Panc1 (cell line): ENCODE results near the gene HACD1. TPM values are rescaled to one million over a fixed set of nuclear protein-coding genes. Genes with fewer than 3 reads are reported as not detected.
"Not testable (repeated sequence)": the region's sequence is repeated elsewhere in the genome, so short reads cannot be mapped to it uniquely, and the experiment has no call there.

Experiments used
- ATAC-seq: fragments of 200-7000 bp; cut with Tn5 transposase; 2 replicates; pipeline ENCODE4 v1.9.1; 2020; ENCODE audit warnings: mild to moderate bottlenecking, moderate library complexity
- BruUV-seq: library from RNA; stranded (reverse); fragments of 400-500 nt; replicated peaks from 2 replicates; lab custom pipeline; 2021; lab: Mats Ljungman, UMichigan
- CTCF ChIA-PET: fragments of 300-600 bp; sonication (Branson Sonifier 250); formaldehyde crosslinking; loops from one replicate; lab custom pipeline; 2022; ENCODE audit warnings: antibody characterized with exemption; lab: Charles Lee
- POLR2A ChIA-PET: fragments of 300-600 bp; sonication (Branson Sonifier 250); formaldehyde crosslinking; loops from one replicate; lab custom pipeline; 2022; ENCODE audit warnings: antibody characterized with exemption; lab: Charles Lee
- DNase-seq: peaks from one replicate; pipeline ENCODE4 v3.0.0-alpha.2; 2010; ENCODE audit warnings: low read depth, low spot score
- H3K27ac ChIP-seq: 2 replicates; pipeline ENCODE4 v1.5.1; 2011; ENCODE audit warnings: mild to moderate bottlenecking, low read length, inconsistent platforms
- H3K27me3 ChIP-seq: fragments of 200-500 bp; sonication (Bioruptor generic); 2 replicates; pipeline ENCODE4 v1.6.0; 2014; ENCODE audit warnings: low read length, inconsistent platforms; ENCODE audit not compliant: control insufficient read depth, insufficient read depth
- H3K36me3 ChIP-seq: fragments of 200-500 bp; sonication (Bioruptor generic); 2 replicates; pipeline ENCODE4 v1.5.1; 2014; ENCODE audit warnings: inconsistent platforms, mild to moderate bottlenecking, low read length, moderate library complexity; ENCODE audit not compliant: control insufficient read depth, insufficient read depth
- H3K4me1 ChIP-seq: 2 replicates; pipeline ENCODE4 v1.5.1; 2011; ENCODE audit warnings: inconsistent platforms, mild to moderate bottlenecking, low read length, moderate library complexity; ENCODE audit not compliant: control insufficient read depth, insufficient read depth
- H3K4me3 ChIP-seq, 2 experiments: 2 replicates each; pipeline ENCODE4 v1.5.1; 2011 to 2012; ENCODE audit warnings: low read depth in 2 of 2, low read length in 2 of 2, mild to moderate bottlenecking in 2 of 2, inconsistent platforms in 1 of 2, moderate library complexity in 1 of 2
- H3K9me3 ChIP-seq: fragments of 200-500 bp; sonication (Bioruptor generic); 2 replicates; pipeline ENCODE4 v1.5.1; 2014; ENCODE audit warnings: low read depth, mild to moderate bottlenecking, inconsistent platforms, low read length, moderate library complexity; ENCODE audit not compliant: control insufficient read depth, insufficient read depth
- CTCF ChIP-seq: fragments of 450-650 bp; IDR thresholded peaks from 2 replicates; pipeline ENCODE4 v1.5.1; 2017; ENCODE audit warnings: mild to moderate bottlenecking
- POLR2AphosphoS5 ChIP-seq: IDR thresholded peaks from 2 replicates; pipeline ENCODE4 v1.6.1; 2012; ENCODE audit warnings: mild to moderate bottlenecking, low read depth, low read length, moderate library complexity
- REST ChIP-seq, 2 experiments: IDR thresholded peaks; 2 replicates each; pipeline ENCODE4 v1.6.1; 2011 to 2012; ENCODE audit warnings: low read depth in 2 of 2, control low read depth in 1 of 2, low read length in 1 of 2, mild to moderate bottlenecking in 1 of 2, moderate library complexity in 1 of 2; ENCODE audit not compliant: insufficient read depth in 1 of 2
- SIN3A ChIP-seq: IDR thresholded peaks from 2 replicates; pipeline ENCODE4 v1.6.1; 2012; ENCODE audit warnings: low read depth, mild to moderate bottlenecking, low read length, moderate library complexity, borderline replicate concordance; ENCODE audit not compliant: insufficient read depth
- TCF7L2 ChIP-seq: IDR thresholded peaks from 2 replicates; pipeline ENCODE4 v1.6.1; 2011; ENCODE audit warnings: mild to moderate bottlenecking, low read depth, low read length, inconsistent platforms
- in situ Hi-C: cut with HindIII; loops from 2 replicates; pipeline ENCODE4 v1.10.0; 2016; ENCODE audit warnings: low sequenced_read_pairs, low pct_unique_long_range_greater_than_20kb
- intact Hi-C: fragments of 100-400 bp; cut with micrococcal nuclease; formaldehyde crosslinking; loops from one replicate; pipeline ENCODE4 v1.10.0; 2022; ENCODE audit not compliant: unreplicated experiment
- total RNA-seq: library from RNA; stranded (reverse); gene quantifications from one replicate; pipeline ENCODE4 v1.2.1, GENCODE V29; 2021; ENCODE audit not compliant: unreplicated experiment

Gene HACD1
- total RNA-seq, 1 experiment from 2014 or later = 53.1 TPM

- BruUV-seq = no TSS peak
- no peaks in the 10 kb centered on the region for H3K4me1 ChIP-seq
- no peak overlapping the region for H3K4me3 ChIP-seq
- in situ Hi-C loops (no loop called here), intact Hi-C loops (no loop called here)
- H3K36me3 ChIP-seq = no peaks in the 10 kb centered on the region
- ATAC-seq (no peak), DNase-seq (no peak)
- ChIA-PET POLR2A (no interaction called here), CTCF (no interaction called here)
- TF ChIP-seq CTCF = no peak
- no peak for TF ChIP-seq SIN3A
- no peak for TF ChIP-seq POLR2AphosphoS5
- no peak for TF ChIP-seq TCF7L2
- no peak for TF ChIP-seq REST (IDR thresholded peaks at IDR 0.05; ENCODE audit: insufficient read depth in 1 of 2, low read depth in 2 of 2, low read length in 1 of 2)
- H3K9me3 ChIP-seq = no peaks in the 10 kb centered on the region
- no peak overlapping the region for H3K27ac ChIP-seq
- no peaks in the 10 kb centered on the region for H3K27me3 ChIP-seq
Measured at GRCh38 chr10:17633353-17633752, 16.2 kb upstream of the HACD1 start.

- POLR2A ChIA-PET, H3K27ac ChIP-seq, BruUV-seq, H3K4me3 ChIP-seq, DNase-seq, in situ Hi-C loops, H3K36me3 ChIP-seq, ATAC-seq, CTCF ChIA-PET, intact Hi-C loops, H3K9me3 ChIP-seq, H3K27me3 ChIP-seq, H3K4me1 ChIP-seq: not testable (repeated sequence)
Measured at GRCh38 chr10:17632590-17632989, 15.4 kb upstream of the HACD1 start.

GRCh38 chr10:17626656-17627055 is 9.5 kb upstream of the HACD1 start:
- ChIA-PET POLR2A (no interaction called here), CTCF (no interaction called here)
- no peak overlapping the region for H3K27ac ChIP-seq
- H3K9me3 ChIP-seq = no peaks in the 10 kb centered on the region
- H3K4me3 ChIP-seq = no peak overlapping the region
- H3K4me1 ChIP-seq = no peaks in the 10 kb centered on the region
- no peaks in the 10 kb centered on the region for H3K27me3 ChIP-seq
- in situ Hi-C loops (no loop called here), intact Hi-C loops (no loop called here)
- BruUV-seq = no TSS peak
- no peak for DNase-seq
- no peaks in the 10 kb centered on the region for H3K36me3 ChIP-seq
- no peak for TF ChIP-seq TCF7L2
- TF ChIP-seq SIN3A = no peak
- TF ChIP-seq CTCF = no peak
- no peak for TF ChIP-seq REST (IDR thresholded peaks at IDR 0.05; ENCODE audit: insufficient read depth in 1 of 2, low read depth in 2 of 2, low read length in 1 of 2)
- no peak for TF ChIP-seq POLR2AphosphoS5
- ATAC-seq = no peak
